IMR-90 (cell line): ENCODE measurements around the gene IL2RA. TPM values are rescaled to one million over a fixed set of nuclear protein-coding genes. Genes with fewer than 3 reads are reported as not detected.

Experiments
- ATAC-seq: fragments of 200-7000 bp; cut with Tn5 transposase; 2 replicates; pipeline ENCODE4 v1.9.1; 2020; ENCODE audit warnings: low read depth, mild to moderate bottlenecking, moderate library complexity
- BruUV-seq: library from RNA; stranded (reverse); fragments of 400-500 nt; replicated peaks from 2 replicates; lab custom pipeline; 2021; lab: Mats Ljungman, UMichigan
- CTCF ChIA-PET: fragments of 300-600 bp; formaldehyde crosslinking; extraction: SDS; loops from one replicate; lab custom pipeline; 2021; ENCODE audit warnings: antibody characterized with exemption; lab: Yijun Ruan, JAX
- POLR2A ChIA-PET: fragments of 300-600 bp; sonication (Branson Sonifier 250); formaldehyde crosslinking; loops from one replicate; lab custom pipeline; 2022; ENCODE audit warnings: antibody characterized with exemption; ENCODE audit not compliant: unreplicated experiment; lab: Charles Lee
- DNase-seq: peaks from one replicate; pipeline ENCODE4 v3.0.0; 2013
- H2AFZ ChIP-seq: replicated peaks from 2 replicates; pipeline ENCODE3; 2013; ENCODE audit warnings: low read length, mild to moderate bottlenecking; ENCODE audit not compliant: poor library complexity
- H2AK5ac ChIP-seq: 2 replicates; pipeline ENCODE4 v1.6.1; 2013; ENCODE audit warnings: low read depth, low read length, inconsistent platforms
- H2AK9ac ChIP-seq: replicated peaks from 2 replicates; pipeline ENCODE3; 2013; ENCODE audit warnings: mild to moderate bottlenecking, low read depth, low read length, moderate library complexity; ENCODE audit not compliant: poor library complexity
- H2BK120ac ChIP-seq: 2 replicates; pipeline ENCODE4 v1.6.1; 2013; ENCODE audit warnings: low read depth, low read length, inconsistent platforms
- H2BK15ac ChIP-seq: 3 replicates; pipeline ENCODE4 v1.6.1; 2013; ENCODE audit warnings: low read depth, low read length, inconsistent platforms
- H2BK20ac ChIP-seq: 2 replicates; pipeline ENCODE4 v1.6.1; 2013; ENCODE audit warnings: low read depth, mild to moderate bottlenecking, inconsistent platforms, low read length, moderate library complexity
- H2BK5ac ChIP-seq: 2 replicates; pipeline ENCODE4 v1.6.1; 2013; ENCODE audit warnings: mild to moderate bottlenecking, low read depth, low read length, inconsistent platforms; ENCODE audit not compliant: poor library complexity, severe bottlenecking
- H3K14ac ChIP-seq: replicated peaks from 2 replicates; pipeline ENCODE4 v1.6.1; 2013; ENCODE audit warnings: low read depth, low read length, inconsistent platforms
- H3K18ac ChIP-seq: 2 replicates; pipeline ENCODE4 v1.6.1; 2013; ENCODE audit warnings: low read depth, low read length, control low read depth
- H3K23ac ChIP-seq: 2 replicates; pipeline ENCODE4 v1.6.1; 2013; ENCODE audit warnings: low read depth, low read length, inconsistent platforms
- H3K27ac ChIP-seq: 2 replicates; pipeline ENCODE4 v1.5.1; 2013; ENCODE audit warnings: mild to moderate bottlenecking, control low read depth, low read length; ENCODE audit not compliant: insufficient read depth
- H3K27me3 ChIP-seq: 2 replicates; pipeline ENCODE4 v1.6.1; 2013; ENCODE audit warnings: low read length; ENCODE audit not compliant: control insufficient read depth, insufficient read depth
- H3K36me3 ChIP-seq: 2 replicates; pipeline ENCODE4 v1.6.1; 2013; ENCODE audit warnings: low read length, mixed read lengths; ENCODE audit not compliant: control insufficient read depth, insufficient read depth
- H3K4ac ChIP-seq: 2 replicates; pipeline ENCODE4 v1.6.1; 2013; ENCODE audit warnings: low read depth, low read length, inconsistent platforms
- H3K4me1 ChIP-seq: 2 replicates; pipeline ENCODE4 v1.6.1; 2013; ENCODE audit warnings: low read length, mixed read lengths; ENCODE audit not compliant: control insufficient read depth, insufficient read depth
- H3K4me2 ChIP-seq: 2 replicates; pipeline ENCODE4 v1.6.1; 2013; ENCODE audit warnings: low read depth, mild to moderate bottlenecking, control low read depth, low read length, moderate library complexity
- H3K4me3 ChIP-seq: 2 replicates; pipeline ENCODE4 v1.5.1; 2013; ENCODE audit warnings: low read depth, mild to moderate bottlenecking, control low read depth, low read length, moderate library complexity; ENCODE audit not compliant: insufficient read depth
- H3K56ac ChIP-seq: 2 replicates; pipeline ENCODE4 v1.6.1; 2013; ENCODE audit warnings: low read length, inconsistent platforms; ENCODE audit not compliant: insufficient read depth; ENCODE audit errors: extremely low read depth
- H3K79me1 ChIP-seq, 2 experiments: 2 replicates each; pipeline ENCODE4 v1.6.1; 2013; ENCODE audit warnings: low read length in 2 of 2, inconsistent platforms in 1 of 2, low read depth in 1 of 2
- H3K9ac ChIP-seq: 2 replicates; pipeline ENCODE4 v1.6.1; 2013; ENCODE audit warnings: low read depth, low read length, control low read depth
- H3K9me1 ChIP-seq: 2 replicates; pipeline ENCODE4 v1.6.1; 2013; ENCODE audit warnings: low read length, inconsistent platforms; ENCODE audit not compliant: insufficient read depth
- H3K9me3 ChIP-seq: 2 replicates; pipeline ENCODE4 v1.6.1; 2013; ENCODE audit warnings: low read length; ENCODE audit not compliant: control insufficient read depth, insufficient read depth
- H4K20me1 ChIP-seq: 2 replicates; pipeline ENCODE4 v1.6.1; 2013; ENCODE audit warnings: low read length, inconsistent platforms; ENCODE audit not compliant: insufficient read depth
- H4K5ac ChIP-seq: 2 replicates; pipeline ENCODE4 v1.6.1; 2013; ENCODE audit warnings: mild to moderate bottlenecking, low read depth, low read length, control low read depth
- H4K8ac ChIP-seq, 2 experiments: 2 replicates each; pipeline ENCODE4 v1.6.1; 2013; ENCODE audit warnings: low read depth in 2 of 2, low read length in 2 of 2, control low read depth in 1 of 2, inconsistent platforms in 1 of 2
- H4K91ac ChIP-seq: 2 replicates; pipeline ENCODE4 v1.6.1; 2013; ENCODE audit warnings: low read depth, low read length, inconsistent platforms; ENCODE audit not compliant: insufficient read depth
- WGBS, 2 experiments: methylation state at CpG; one replicate each; pipeline versions ENCODE4 v1.1.5 to v1.1.7; 2013; ENCODE audit warnings: missing lambda C conversion rate in 2 of 2; ENCODE audit not compliant: insufficient read length in 1 of 2; ENCODE audit errors: extremely low coverage in 2 of 2; 5-methylcytosine and 5-hydroxymethylcytosine counted together
- dilution Hi-C: fragments of 300-500 bp; cut with HindIII; formaldehyde crosslinking; loops from one replicate; pipeline ENCODE4 v1.14.3; 2018; ENCODE audit warnings: low sequenced_read_pairs; ENCODE audit not compliant: unreplicated experiment
- in situ Hi-C: fragments of 300-500 bp; cut with MboI; formaldehyde crosslinking; loops from 3 replicates; pipeline ENCODE4 v1.14.3; 2019; ENCODE audit warnings: low sequenced_read_pairs, inconsistent platforms, mixed read lengths
- intact Hi-C: fragments of 100-400 bp; cut with micrococcal nuclease; formaldehyde crosslinking; loops from 2 replicates; pipeline ENCODE4 v1.10.0; 2022
- polyA plus RNA-seq, 3 experiments: library from polyadenylated mRNA; depleted of rRNA; stranded (reverse); fragments of >200 nt; gene quantifications; 2 replicates each; pipeline ENCODE4 v1.2.3, GENCODE V29; 2012; ENCODE audit warnings: low replicate concordance in 1 of 3
- total RNA-seq: library from RNA; depleted of rRNA; stranded (reverse); fragments of >200 nt; gene quantifications from 2 replicates; pipeline ENCODE4 v1.2.3, GENCODE V29; 2012
- TF ChIP-seq, protein P1 (sequence below): fragments of 150-350 bp; IDR thresholded peaks from 2 replicates; pipeline ENCODE4 v1.6.1; 2017; ENCODE audit warnings: mild to moderate bottlenecking, antibody characterized with exemption, low read length, low read depth

Gene IL2RA
- total and polyA plus RNA-seq, 2 of the 4 experiments (the other 2 are of a cell fraction), result not detected

DNA sequence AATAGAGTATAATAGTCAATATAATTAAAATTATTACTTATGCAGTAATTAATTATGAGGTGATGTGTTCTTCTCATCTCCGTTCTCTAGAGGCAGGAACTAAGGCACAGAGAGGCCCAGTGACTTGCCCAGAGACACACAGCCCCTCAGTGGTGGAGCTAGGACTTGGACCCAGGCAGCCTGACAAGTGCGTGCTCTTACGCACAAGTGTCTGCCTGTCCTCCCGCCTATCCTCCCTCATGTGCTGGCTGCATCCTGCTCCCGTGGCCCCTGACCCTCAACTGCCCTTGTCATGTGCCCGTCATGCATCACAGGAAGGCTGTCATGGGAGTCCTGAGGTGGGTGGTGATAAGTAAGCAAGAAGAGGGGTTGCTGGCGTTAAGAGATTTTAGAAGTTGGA is 14.3 kb downstream of the IL2RA start:
- no peak overlapping the region for H2BK120ac ChIP-seq
- POLR2A ChIA-PET, result no interaction called here
- no peak overlapping the region for H2BK15ac ChIP-seq
- H4K91ac ChIP-seq, result no peak overlapping the region
- H3K79me1 ChIP-seq, result no peaks in the 10 kb centered on the region
- no TSS peak for BruUV-seq
- H2AK5ac ChIP-seq, result no peak overlapping the region
- H3K27ac ChIP-seq, result no peak overlapping the region
- in situ Hi-C loops, result no loop called here
- H2AK9ac ChIP-seq, result no peak overlapping the region
- H3K18ac ChIP-seq, result no peak overlapping the region
- no peak overlapping the region for H2AFZ ChIP-seq
- CTCF ChIA-PET, result no interaction called here
- H3K36me3 ChIP-seq, result no peaks in the 10 kb centered on the region
- H2BK5ac ChIP-seq, result no peak overlapping the region
- DNase-seq, result no peak
- no peak overlapping the region for H4K8ac ChIP-seq
- peaks cover 3% of the 10 kb centered on the region; the same call in 1 of the 2 replicates for H3K4me1 ChIP-seq
- dilution Hi-C loops, result no loop called here
- H3K14ac ChIP-seq, result no peak overlapping the region
- ATAC-seq, result no peak
- H3K4me3 ChIP-seq, result no peak overlapping the region
- no peaks in the 10 kb centered on the region; the same call in 1 of the 2 replicates for H3K9me3 ChIP-seq
- H3K4me2 ChIP-seq, result no peak overlapping the region
- 72% methylated on average over 2 of the region's 7 CpGs; no CpG with 5 or more reads in 1 of the 2 experiments for WGBS, 2 experiments
- no peak overlapping the region for H3K56ac ChIP-seq
- no peaks in the 10 kb centered on the region for H3K9me1 ChIP-seq
- no peak overlapping the region for H3K4ac ChIP-seq
- no peak overlapping the region for H3K23ac ChIP-seq
- H4K5ac ChIP-seq, result no peak overlapping the region
- H3K27me3 ChIP-seq, result peaks cover 48% of the 10 kb centered on the region
- no peak overlapping the region for H3K9ac ChIP-seq
- TF ChIP-seq, protein P1, sequence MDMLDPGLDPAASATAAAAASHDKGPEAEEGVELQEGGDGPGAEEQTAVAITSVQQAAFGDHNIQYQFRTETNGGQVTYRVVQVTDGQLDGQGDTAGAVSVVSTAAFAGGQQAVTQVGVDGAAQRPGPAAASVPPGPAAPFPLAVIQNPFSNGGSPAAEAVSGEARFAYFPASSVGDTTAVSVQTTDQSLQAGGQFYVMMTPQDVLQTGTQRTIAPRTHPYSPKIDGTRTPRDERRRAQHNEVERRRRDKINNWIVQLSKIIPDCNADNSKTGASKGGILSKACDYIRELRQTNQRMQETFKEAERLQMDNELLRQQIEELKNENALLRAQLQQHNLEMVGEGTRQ, result no peak
- intact Hi-C loops, result no loop called here
- no peak overlapping the region for H2BK20ac ChIP-seq
- no peaks in the 10 kb centered on the region for H4K20me1 ChIP-seq
